ENCODE data around the gene ST6GAL1. TPM values are rescaled to one million over a fixed set of nuclear protein-coding genes. Genes with fewer than 3 reads are reported as not detected.
A peak's percentile ranks its signal among the peaks of the same experiment; 100 is the strongest.

ST6GAL1 gene
- total and polyA plus RNA-seq, 2 experiments from 2014 or later, result 64.3 to 123 TPM

DNA sequence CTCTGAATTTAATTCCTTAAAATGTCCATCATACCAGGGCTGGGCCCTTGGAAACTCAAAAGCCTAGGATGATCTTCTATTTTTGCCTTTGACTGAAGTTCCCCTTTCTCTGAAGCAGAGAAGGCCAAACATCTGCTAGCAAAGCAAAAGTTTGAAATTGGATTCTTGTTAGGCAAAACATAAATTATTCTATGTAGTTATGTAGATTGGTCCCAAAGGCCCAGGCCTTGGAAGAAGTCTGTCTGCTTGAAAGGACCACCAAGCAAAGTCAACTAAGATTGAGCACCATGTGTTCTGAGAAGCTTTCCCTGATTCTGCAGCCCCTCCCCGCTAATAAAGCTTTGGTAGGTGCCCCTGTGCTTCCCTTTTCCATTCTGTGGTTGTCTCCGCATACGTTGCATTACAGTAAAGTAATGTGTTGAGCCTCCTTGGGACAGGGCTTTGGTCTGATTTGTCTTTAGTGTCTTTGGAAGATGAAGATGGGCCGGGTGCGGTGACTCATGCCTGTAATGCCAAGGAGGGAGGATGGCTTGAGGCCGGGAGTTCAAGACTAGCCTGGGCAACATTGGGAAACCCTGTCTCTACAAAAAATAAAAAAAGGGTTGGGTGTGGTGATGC lies 152.5 kb downstream of the ST6GAL1 start:
- TF ChIP-seq, protein P1, sequence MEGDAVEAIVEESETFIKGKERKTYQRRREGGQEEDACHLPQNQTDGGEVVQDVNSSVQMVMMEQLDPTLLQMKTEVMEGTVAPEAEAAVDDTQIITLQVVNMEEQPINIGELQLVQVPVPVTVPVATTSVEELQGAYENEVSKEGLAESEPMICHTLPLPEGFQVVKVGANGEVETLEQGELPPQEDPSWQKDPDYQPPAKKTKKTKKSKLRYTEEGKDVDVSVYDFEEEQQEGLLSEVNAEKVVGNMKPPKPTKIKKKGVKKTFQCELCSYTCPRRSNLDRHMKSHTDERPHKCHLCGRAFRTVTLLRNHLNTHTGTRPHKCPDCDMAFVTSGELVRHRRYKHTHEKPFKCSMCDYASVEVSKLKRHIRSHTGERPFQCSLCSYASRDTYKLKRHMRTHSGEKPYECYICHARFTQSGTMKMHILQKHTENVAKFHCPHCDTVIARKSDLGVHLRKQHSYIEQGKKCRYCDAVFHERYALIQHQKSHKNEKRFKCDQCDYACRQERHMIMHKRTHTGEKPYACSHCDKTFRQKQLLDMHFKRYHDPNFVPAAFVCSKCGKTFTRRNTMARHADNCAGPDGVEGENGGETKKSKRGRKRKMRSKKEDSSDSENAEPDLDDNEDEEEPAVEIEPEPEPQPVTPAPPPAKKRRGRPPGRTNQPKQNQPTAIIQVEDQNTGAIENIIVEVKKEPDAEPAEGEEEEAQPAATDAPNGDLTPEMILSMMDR (IDR thresholded peaks at IDR 0.05; ENCODE audit: low read depth, low read length), result no peak
- H3K4me1 ChIP-seq (ENCODE audit: low read depth), result no peaks in the 10 kb centered on the region
- no peak for DNase-seq (ENCODE audit: low read depth in 1 of 2, low spot score in 1 of 2)
- no peak overlapping the region for H3K27ac ChIP-seq
- H3K27me3 ChIP-seq, result no peaks in the 10 kb centered on the region
- H3K36me3 ChIP-seq, result peaks cover 1% of the 10 kb centered on the region
- no peak overlapping the region for H3K4me3 ChIP-seq
- no peaks in the 10 kb centered on the region for H3K9me3 ChIP-seq (ENCODE audit: low read depth)

DNA sequence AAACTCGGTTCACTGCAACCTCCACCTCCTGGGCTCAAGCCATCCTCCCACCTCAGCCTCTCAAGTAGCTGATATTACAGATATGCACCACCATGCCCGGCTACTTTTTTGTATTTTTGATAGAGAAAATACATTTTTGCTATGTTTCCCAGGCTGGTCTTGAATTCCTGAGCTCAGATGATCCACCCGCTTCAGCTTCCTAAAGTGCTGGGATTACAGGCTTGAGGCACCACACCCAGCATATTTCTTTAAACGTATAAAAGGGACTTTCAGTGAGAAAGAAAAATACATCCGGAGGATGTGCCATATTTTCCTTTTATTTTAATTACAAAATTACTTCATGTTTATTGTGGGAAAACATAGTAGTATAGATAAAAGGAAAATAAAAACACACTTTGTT lies 153.8 kb downstream of the ST6GAL1 start:
- no peaks in the 10 kb centered on the region for H3K4me1 ChIP-seq (ENCODE audit: low read depth)
- no peaks in the 10 kb centered on the region for H3K36me3 ChIP-seq
- H3K27ac ChIP-seq, result no peak overlapping the region
- no peak overlapping the region for H3K4me3 ChIP-seq
- TF ChIP-seq, protein P1 (IDR thresholded peaks at IDR 0.05; ENCODE audit: low read depth, low read length), result no peak
- peaks cover 3% of the 10 kb centered on the region for H3K9me3 ChIP-seq (ENCODE audit: low read depth)
- DNase-seq (ENCODE audit: low read depth in 1 of 2, low spot score in 1 of 2), result peak in 1 of 2 donors; percentile 10
- no peaks in the 10 kb centered on the region for H3K27me3 ChIP-seq

DNA sequence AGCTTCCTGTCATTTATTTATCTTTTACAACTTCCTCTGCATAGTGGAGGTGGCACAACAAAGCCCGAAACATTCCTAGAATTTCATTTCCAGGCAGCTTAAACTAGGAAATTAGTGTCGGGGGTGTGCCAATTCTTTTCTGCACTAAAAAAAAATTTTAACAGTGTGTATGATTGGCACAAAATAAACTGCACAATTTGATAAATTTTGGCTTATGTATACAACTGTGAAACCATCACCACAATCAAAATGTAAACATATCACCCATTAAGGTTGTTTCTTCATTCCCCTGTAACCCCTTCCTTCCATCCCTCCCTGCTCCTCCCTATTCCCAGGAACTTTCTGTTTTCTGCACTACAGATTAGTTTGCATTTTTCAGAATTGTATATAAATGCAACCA lies 154.3 kb downstream of the ST6GAL1 start:
- no peak overlapping the region for H3K4me3 ChIP-seq

DNA sequence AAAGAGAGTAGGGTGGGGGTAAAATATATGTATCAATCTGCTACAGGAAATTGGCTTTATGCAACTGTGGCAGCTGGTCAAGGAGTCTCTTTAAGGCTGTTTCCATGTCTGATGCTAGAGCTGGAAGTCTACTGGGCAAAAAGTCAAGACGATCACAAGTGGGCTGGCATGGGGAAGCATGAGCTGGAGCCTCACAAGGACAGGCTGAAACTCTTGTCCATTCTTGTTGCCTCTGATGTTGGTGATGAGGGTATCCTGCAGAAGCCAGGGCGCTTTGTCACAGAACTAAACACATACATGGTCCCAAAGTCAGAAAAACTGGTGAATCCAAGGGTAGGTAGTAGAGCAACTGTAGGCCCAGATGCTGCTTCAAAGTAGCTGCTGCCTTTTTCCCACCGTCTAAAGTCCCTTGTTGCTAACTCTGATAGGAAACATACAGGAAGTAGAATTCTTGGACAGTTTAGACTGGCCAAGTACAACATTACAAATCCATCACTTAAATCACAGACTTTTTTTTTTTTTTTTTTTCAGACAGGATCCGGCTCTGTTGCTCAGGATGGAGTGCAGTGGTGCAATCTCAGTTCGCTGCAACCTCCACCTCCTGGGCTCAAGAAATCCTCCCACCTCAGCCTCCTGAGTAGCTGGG lies 154.8 kb downstream of the ST6GAL1 start:
- no peak overlapping the region for H3K4me3 ChIP-seq
- no peaks in the 10 kb centered on the region for H3K4me1 ChIP-seq (ENCODE audit: low read depth)
- no peak overlapping the region for H3K27ac ChIP-seq
- no peaks in the 10 kb centered on the region for H3K36me3 ChIP-seq
- no peaks in the 10 kb centered on the region for H3K27me3 ChIP-seq
- H3K9me3 ChIP-seq (ENCODE audit: low read depth), result peaks cover 3% of the 10 kb centered on the region
- TF ChIP-seq, protein P1 (IDR thresholded peaks at IDR 0.05; ENCODE audit: low read depth, low read length), result no peak
- peak in 1 of 2 donors; percentile 22 for DNase-seq (ENCODE audit: low read depth in 1 of 2, low spot score in 1 of 2)

More for the DNA sequence above, 154.3 kb downstream of the ST6GAL1 start:
- H3K27me3 ChIP-seq, result no peaks in the 10 kb centered on the region
- H3K36me3 ChIP-seq, result no peaks in the 10 kb centered on the region
- no peaks in the 10 kb centered on the region for H3K4me1 ChIP-seq (ENCODE audit: low read depth)
- no peak for DNase-seq (ENCODE audit: low read depth in 1 of 2, low spot score in 1 of 2)
- TF ChIP-seq, protein P1 (IDR thresholded peaks at IDR 0.05; ENCODE audit: low read depth, low read length), result no peak
- H3K27ac ChIP-seq, result no peak overlapping the region
- H3K9me3 ChIP-seq (ENCODE audit: low read depth), result peaks cover 3% of the 10 kb centered on the region

DNA sequence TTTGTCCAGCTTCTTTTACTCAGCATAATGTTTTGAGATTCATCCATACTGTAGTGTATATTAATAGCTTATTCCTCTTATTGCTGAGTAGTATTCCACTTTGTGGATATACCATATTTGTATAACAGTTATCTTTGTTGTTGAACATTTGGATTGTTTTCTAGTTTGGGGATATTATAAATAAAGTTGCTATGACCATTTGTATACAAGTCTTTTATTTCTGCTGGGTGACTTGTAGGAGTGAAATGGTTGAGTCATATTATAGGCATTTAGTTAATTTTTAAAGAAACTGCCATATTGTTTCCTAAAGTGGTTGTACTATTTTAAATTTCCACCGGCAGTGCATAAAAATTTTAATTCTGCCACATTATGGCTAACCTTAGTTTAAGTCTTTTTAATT lies 155.6 kb downstream of the ST6GAL1 start:
- Histone ChIP-seq H3K27me3 (no peaks in the 10 kb centered on the region), H3K9me3 (ENCODE audit: low read depth) (peaks cover 3% of the 10 kb centered on the region), H3K4me1 (ENCODE audit: low read depth) (no peaks in the 10 kb centered on the region), H3K36me3 (no peaks in the 10 kb centered on the region), H3K4me3 (no peak overlapping the region), H3K27ac (no peak overlapping the region)
- DNase-seq (ENCODE audit: low read depth in 1 of 2, low spot score in 1 of 2), result no peak
- TF ChIP-seq, protein P1 (IDR thresholded peaks at IDR 0.05; ENCODE audit: low read depth, low read length), result no peak
